Hindlimb muscle (tissue), 1 donor: ENCODE data around the gene SHTN1. TPM values are rescaled to one million over a fixed set of nuclear protein-coding genes. Genes with fewer than 3 reads are reported as not detected.

Experiments used
- DNase-seq: peaks from one replicate; pipeline ENCODE4 v3.0.0-alpha.2; 2013
- polyA plus RNA-seq: library from polyadenylated mRNA; unstranded; fragments of 120-200 nt; gene quantifications from one replicate; pipeline ENCODE4 v1.2.1, GENCODE V29; 2013; ENCODE audit not compliant: insufficient read length

Gene SHTN1
- polyA plus RNA-seq, 1 donor: 7.0 TPM

GRCh38 chr10:116868198-116868676 lies 136.8 kb downstream of the SHTN1 start:
- DNase-seq: no peak

GRCh38 chr10:116866987-116867595 lies 137.9 kb downstream of the SHTN1 start:
- no peak for DNase-seq

GRCh38 chr10:116866066-116866465 lies 138.9 kb downstream of the SHTN1 start:
- DNase-seq: no peak

GRCh38 chr10:116864436-116864835 lies 140.6 kb downstream of the SHTN1 start:
- no peak for DNase-seq

- no peak for DNase-seq
These were observed 143.2 kb downstream of the SHTN1 start for GRCh38 chr10:116861796-116862195.

- no peak for DNase-seq
These were observed 147.8 kb downstream of the SHTN1 start for GRCh38 chr10:116857156-116857555.

- DNase-seq: no peak
These were observed 151.3 kb downstream of the SHTN1 start for GRCh38 chr10:116853701-116854100.

GRCh38 chr10:116853287-116853686 lies 151.7 kb downstream of the SHTN1 start:
- DNase-seq: no peak

- DNase-seq: no peak
These were observed 152.7 kb downstream of the SHTN1 start for GRCh38 chr10:116852246-116852645.

- no peak for DNase-seq
These were observed 154.9 kb downstream of the SHTN1 start for GRCh38 chr10:116850058-116850611.

- peak; percentile 83 for DNase-seq
These were observed 155.5 kb downstream of the SHTN1 start, which contains the start of gene ENO4 for GRCh38 chr10:116849248-116850057. Gene ENO4, plus strand, starts transcription at chr10:116849499. Its CDS starts 68 bp downstream, at chr10:116849567.

GRCh38 chr10:116848944-116849247 lies 156.1 kb downstream of the SHTN1 start:
- DNase-seq: no peak

- DNase-seq: no peak
These were observed 156.7 kb downstream of the SHTN1 start for GRCh38 chr10:116848032-116848943.

- DNase-seq: no peak
These were observed 159.2 kb downstream of the SHTN1 start for GRCh38 chr10:116845823-116846222.

GRCh38 chr10:116840389-116841075 lies 164.5 kb downstream of the SHTN1 start:
- no peak for DNase-seq

GRCh38 chr10:116838143-116838725 lies 166.8 kb downstream of the SHTN1 start:
- no peak for DNase-seq

- no peak for DNase-seq
These were observed 168.0 kb downstream of the SHTN1 start for GRCh38 chr10:116836902-116837523.

- no peak for DNase-seq
These were observed 168.9 kb downstream of the SHTN1 start for GRCh38 chr10:116836083-116836482.

- no peak for DNase-seq
These were observed 169.3 kb downstream of the SHTN1 start for GRCh38 chr10:116835658-116836057.

- no peak for DNase-seq
These were observed 170.7 kb downstream of the SHTN1 start for GRCh38 chr10:116833986-116834985.
